ENCODE data around the gene CCDC126. TPM values are rescaled to one million over a fixed set of nuclear protein-coding genes. Genes with fewer than 3 reads are reported as not detected.
A peak's percentile ranks its signal among the peaks of the same experiment; 100 is the strongest.

The CCDC126 gene
- polyA plus RNA-seq, 2 donors, result 4.5 to 5.3 TPM

DNA sequence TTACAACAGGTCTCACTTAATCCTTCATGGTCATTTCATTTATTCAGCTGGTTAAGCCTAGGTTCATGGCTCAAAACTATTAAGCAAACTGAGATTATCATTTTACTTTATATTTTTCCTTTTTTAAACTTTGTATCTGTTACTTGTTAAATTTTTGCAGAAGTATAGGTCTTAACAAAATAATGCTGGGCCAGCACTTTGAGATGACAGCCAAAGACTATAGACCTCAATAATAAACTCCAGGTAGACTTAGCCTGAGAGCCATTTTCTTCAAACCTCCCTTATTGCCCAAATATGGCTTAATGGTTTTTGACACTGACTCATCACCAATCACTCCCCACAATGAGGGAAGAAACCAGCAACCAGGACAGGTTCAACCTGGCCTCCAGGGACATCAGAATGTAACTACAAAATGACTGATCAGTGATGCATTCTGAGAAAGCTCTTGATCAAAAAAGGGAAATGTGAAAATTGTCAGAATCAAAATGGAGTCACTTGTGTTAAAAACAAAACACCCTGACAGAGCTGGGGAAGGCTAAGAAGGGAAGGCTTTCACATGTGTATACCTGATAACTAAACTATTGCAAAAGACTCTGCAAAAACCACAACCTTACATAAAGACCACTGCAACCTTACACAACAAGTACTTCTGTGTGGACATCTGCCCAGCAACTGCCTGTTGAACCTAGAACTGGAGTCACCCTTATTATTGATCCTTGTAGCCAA, 2.1 kb upstream of the CCDC126 start:
- no peak overlapping the region for H3K4me3 ChIP-seq (ENCODE audit: low read depth in 1 of 2, low read length in 2 of 2)
- H3K36me3 ChIP-seq (ENCODE audit: control insufficient read depth in 2 of 2, insufficient read depth in 2 of 2, low read length in 1 of 2), result no peaks in the 10 kb centered on the region
- no peak overlapping the region for H3K27ac ChIP-seq (ENCODE audit: low read depth in 2 of 2, low read length in 1 of 2)
- no peaks in the 10 kb centered on the region for H3K9me3 ChIP-seq (ENCODE audit: control insufficient read depth in 2 of 2, insufficient read depth in 1 of 2, low read depth in 1 of 2, low read length in 1 of 2)
- H3K4me1 ChIP-seq (ENCODE audit: control insufficient read depth in 2 of 2, insufficient read depth in 2 of 2, low read length in 1 of 2), result no peaks in the 10 kb centered on the region
- H3K27me3 ChIP-seq (ENCODE audit: control insufficient read depth in 1 of 2, insufficient read depth in 2 of 2, low read length in 2 of 2), result no peaks in the 10 kb centered on the region

DNA sequence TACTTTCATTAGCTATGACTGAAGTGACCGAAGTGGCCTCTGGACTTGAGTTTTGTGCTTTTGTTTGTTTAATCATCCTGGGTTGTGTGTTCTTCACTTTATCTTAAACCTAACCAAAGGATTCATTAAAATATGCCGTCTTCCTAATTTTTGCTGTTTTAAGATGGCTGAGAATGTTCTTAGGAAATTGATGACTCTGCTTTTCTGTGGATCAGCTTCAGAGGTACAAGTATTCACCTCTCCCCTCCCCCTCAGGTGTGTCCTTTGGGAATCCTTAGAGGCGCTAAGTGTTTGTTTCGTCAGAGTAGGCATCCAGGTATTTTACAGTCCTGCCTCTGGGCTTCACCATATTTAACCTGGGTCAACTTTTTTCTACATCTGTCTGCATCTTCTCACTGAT, 1.1 kb downstream of the CCDC126 start:
- Histone ChIP-seq H3K4me3 (ENCODE audit: low read depth in 1 of 2, low read length in 2 of 2) (peak overlapping the region in 1 of 2 donors; percentile 78), H3K27ac (ENCODE audit: low read depth in 2 of 2, low read length in 1 of 2) (peak overlapping the region in 1 of 2 donors; percentile 97), H3K27me3 (ENCODE audit: control insufficient read depth in 1 of 2, insufficient read depth in 2 of 2, low read length in 2 of 2) (no peaks in the 10 kb centered on the region), H3K9me3 (ENCODE audit: control insufficient read depth in 2 of 2, insufficient read depth in 1 of 2, low read depth in 1 of 2, low read length in 1 of 2) (no peaks in the 10 kb centered on the region), H3K36me3 (ENCODE audit: control insufficient read depth in 2 of 2, insufficient read depth in 2 of 2, low read length in 1 of 2) (no peaks in the 10 kb centered on the region), H3K4me1 (ENCODE audit: control insufficient read depth in 2 of 2, insufficient read depth in 2 of 2, low read length in 1 of 2) (no peaks in the 10 kb centered on the region)
- WGBS, 2 donors, result 49 to 52% methylated on average over 4 of the region's 4 CpGs

DNA sequence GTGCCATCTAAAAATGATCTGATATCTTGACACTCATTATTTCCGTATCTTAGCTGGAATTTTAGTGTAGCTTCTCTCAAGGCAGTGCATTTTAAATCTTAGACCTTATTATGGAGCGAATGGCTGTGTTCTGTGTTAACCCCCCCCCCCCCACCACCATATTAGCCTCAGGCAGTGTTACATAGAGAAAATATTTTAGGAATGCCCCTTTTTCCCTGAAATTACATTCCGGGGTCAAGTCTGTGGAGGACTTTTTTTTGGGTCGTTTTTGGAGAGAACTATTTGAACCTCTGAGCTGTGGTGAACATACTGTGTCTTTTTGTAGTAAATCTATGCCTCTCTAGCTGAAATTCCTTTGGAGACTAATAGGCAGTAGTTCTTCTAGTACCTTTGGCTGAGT, 3.1 kb downstream of the CCDC126 start:
- no peak overlapping the region for H3K4me3 ChIP-seq (ENCODE audit: low read depth in 1 of 2, low read length in 2 of 2)
- H3K27me3 ChIP-seq (ENCODE audit: control insufficient read depth in 1 of 2, insufficient read depth in 2 of 2, low read length in 2 of 2), result no peaks in the 10 kb centered on the region
- no peaks in the 10 kb centered on the region for H3K4me1 ChIP-seq (ENCODE audit: control insufficient read depth in 2 of 2, insufficient read depth in 2 of 2, low read length in 1 of 2)
- no peaks in the 10 kb centered on the region for H3K36me3 ChIP-seq (ENCODE audit: control insufficient read depth in 2 of 2, insufficient read depth in 2 of 2, low read length in 1 of 2)
- 70 to 71% methylated on average over 4 of the region's 4 CpGs for WGBS, 2 donors
- H3K27ac ChIP-seq (ENCODE audit: low read depth in 2 of 2, low read length in 1 of 2), result no peak overlapping the region
- H3K9me3 ChIP-seq (ENCODE audit: control insufficient read depth in 2 of 2, insufficient read depth in 1 of 2, low read depth in 1 of 2, low read length in 1 of 2), result no peaks in the 10 kb centered on the region

DNA sequence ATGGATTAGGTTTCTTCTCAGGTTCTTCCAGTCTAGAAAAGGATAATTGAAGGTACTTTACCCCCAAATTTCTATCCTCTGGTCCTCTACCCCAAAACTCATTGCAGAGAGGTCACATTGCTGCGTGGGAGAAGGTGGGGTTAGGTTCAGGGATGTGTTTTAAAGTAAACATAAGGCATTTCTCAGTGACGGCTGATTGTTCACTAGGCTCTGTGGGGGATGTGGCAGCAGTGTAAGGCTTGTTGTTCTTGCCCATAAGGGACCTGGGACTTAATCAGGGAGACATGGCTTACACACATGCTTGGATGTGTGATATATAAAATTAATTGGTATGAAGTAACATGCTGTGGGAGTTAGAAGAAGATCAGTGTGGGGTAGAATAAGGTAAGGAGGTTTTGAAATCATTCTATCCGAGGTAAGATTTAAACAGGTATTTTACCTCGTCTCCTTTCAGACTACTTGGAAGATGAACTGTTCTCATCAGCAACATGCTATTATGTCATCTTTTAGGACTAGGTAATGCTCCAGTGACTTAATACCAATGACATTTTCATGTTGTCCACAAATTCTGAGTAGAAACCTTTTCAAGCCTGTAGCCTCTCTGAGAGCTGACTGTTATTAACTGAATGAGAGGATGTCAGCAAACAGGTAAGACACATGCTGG, 6.6 kb downstream of the CCDC126 start:
- no peak overlapping the region for H3K4me3 ChIP-seq (ENCODE audit: low read depth in 1 of 2, low read length in 2 of 2)
- no peaks in the 10 kb centered on the region for H3K36me3 ChIP-seq (ENCODE audit: control insufficient read depth in 2 of 2, insufficient read depth in 2 of 2, low read length in 1 of 2)
- no peaks in the 10 kb centered on the region for H3K9me3 ChIP-seq (ENCODE audit: control insufficient read depth in 2 of 2, insufficient read depth in 1 of 2, low read depth in 1 of 2, low read length in 1 of 2)
- WGBS, 2 donors, result 76 to 86% methylated on average over 4 of the region's 4 CpGs
- no peaks in the 10 kb centered on the region for H3K4me1 ChIP-seq (ENCODE audit: control insufficient read depth in 2 of 2, insufficient read depth in 2 of 2, low read length in 1 of 2)
- no peak overlapping the region for H3K27ac ChIP-seq (ENCODE audit: low read depth in 2 of 2, low read length in 1 of 2)
- no peaks in the 10 kb centered on the region for H3K27me3 ChIP-seq (ENCODE audit: control insufficient read depth in 1 of 2, insufficient read depth in 2 of 2, low read length in 2 of 2)

DNA sequence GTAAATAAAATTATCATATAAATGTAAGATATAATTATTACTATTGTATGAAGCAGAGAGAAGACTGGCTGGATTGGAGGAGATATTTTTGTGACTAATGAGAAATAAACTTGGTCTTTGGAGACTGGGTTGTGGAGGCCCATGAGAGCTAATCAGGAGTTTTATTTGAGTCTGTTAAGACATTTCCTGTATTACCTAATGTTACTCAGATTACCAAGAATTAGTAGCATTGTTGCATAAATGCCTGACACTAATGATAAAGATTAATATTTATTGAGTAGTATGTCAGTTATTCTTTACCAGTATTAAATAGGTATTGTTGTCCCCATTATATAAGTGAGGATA, 7.1 kb downstream of the CCDC126 start:
- H3K36me3 ChIP-seq (ENCODE audit: control insufficient read depth in 2 of 2, insufficient read depth in 2 of 2, low read length in 1 of 2), result no peaks in the 10 kb centered on the region
- peaks cover 0 to 2% of the 10 kb centered on the region in 2 donors for H3K4me1 ChIP-seq (ENCODE audit: control insufficient read depth in 2 of 2, insufficient read depth in 2 of 2, low read length in 1 of 2)
- H3K27ac ChIP-seq (ENCODE audit: low read depth in 2 of 2, low read length in 1 of 2), result no peak overlapping the region
- H3K4me3 ChIP-seq (ENCODE audit: low read depth in 1 of 2, low read length in 2 of 2), result no peak overlapping the region
- no peaks in the 10 kb centered on the region for H3K9me3 ChIP-seq (ENCODE audit: control insufficient read depth in 2 of 2, insufficient read depth in 1 of 2, low read depth in 1 of 2, low read length in 1 of 2)
- H3K27me3 ChIP-seq (ENCODE audit: control insufficient read depth in 1 of 2, insufficient read depth in 2 of 2, low read length in 2 of 2), result no peaks in the 10 kb centered on the region

DNA sequence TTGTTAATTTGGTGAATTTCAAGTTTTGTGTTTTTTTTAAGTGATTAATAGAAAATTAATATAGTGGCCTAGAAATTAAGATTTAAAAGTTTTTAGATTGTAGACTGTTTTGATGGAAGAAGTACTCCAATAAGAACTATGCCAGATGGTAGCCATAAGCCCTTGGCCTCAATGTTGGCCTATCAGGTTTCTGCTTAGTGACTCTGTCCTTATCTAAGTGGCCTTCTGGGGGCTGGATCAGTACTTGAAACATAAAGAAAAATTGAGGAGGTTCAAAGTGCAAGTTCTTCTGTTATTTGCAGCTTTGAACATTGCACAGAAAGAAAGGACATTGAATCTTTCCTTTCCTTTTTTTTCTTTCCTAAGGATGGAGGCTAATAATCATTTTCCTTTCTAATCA, 9.9 kb downstream of the CCDC126 start:
- H3K9me3 ChIP-seq (ENCODE audit: control insufficient read depth in 2 of 2, insufficient read depth in 1 of 2, low read depth in 1 of 2, low read length in 1 of 2), result no peaks in the 10 kb centered on the region
- no peaks in the 10 kb centered on the region for H3K36me3 ChIP-seq (ENCODE audit: control insufficient read depth in 2 of 2, insufficient read depth in 2 of 2, low read length in 1 of 2)
- H3K27me3 ChIP-seq (ENCODE audit: control insufficient read depth in 1 of 2, insufficient read depth in 2 of 2, low read length in 2 of 2), result no peaks in the 10 kb centered on the region
- H3K4me1 ChIP-seq (ENCODE audit: control insufficient read depth in 2 of 2, insufficient read depth in 2 of 2, low read length in 1 of 2), result peaks cover 0 to 2% of the 10 kb centered on the region in 2 donors
- no peak overlapping the region for H3K27ac ChIP-seq (ENCODE audit: low read depth in 2 of 2, low read length in 1 of 2)
- H3K4me3 ChIP-seq (ENCODE audit: low read depth in 1 of 2, low read length in 2 of 2), result no peak overlapping the region

DNA sequence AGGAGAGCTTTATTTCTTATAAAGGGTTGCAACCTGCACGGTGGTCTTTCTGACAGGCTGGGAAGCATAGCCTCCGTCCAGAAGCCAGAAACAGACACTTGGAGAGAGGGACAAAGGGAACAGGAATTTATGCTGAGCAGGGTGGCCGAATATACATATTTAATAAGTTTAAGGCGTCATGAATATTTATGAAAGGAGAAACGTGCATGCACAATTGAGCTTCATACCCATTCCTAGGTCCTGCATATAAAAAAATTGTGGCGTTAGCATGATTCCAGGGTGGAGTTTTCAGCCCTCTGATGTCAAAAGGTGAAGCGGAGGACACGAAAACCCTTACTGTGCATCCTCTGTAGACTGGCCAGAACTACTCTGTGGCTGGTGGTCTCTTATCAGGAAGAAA, 10.7 kb downstream of the CCDC126 start:
- H3K4me1 ChIP-seq (ENCODE audit: control insufficient read depth in 2 of 2, insufficient read depth in 2 of 2, low read length in 1 of 2), result peaks cover 0 to 2% of the 10 kb centered on the region in 2 donors
- H3K27me3 ChIP-seq (ENCODE audit: control insufficient read depth in 1 of 2, insufficient read depth in 2 of 2, low read length in 2 of 2), result no peaks in the 10 kb centered on the region
- H3K9me3 ChIP-seq (ENCODE audit: control insufficient read depth in 2 of 2, insufficient read depth in 1 of 2, low read depth in 1 of 2, low read length in 1 of 2), result no peaks in the 10 kb centered on the region
- H3K27ac ChIP-seq (ENCODE audit: low read depth in 2 of 2, low read length in 1 of 2), result no peak overlapping the region
- no peak overlapping the region for H3K4me3 ChIP-seq (ENCODE audit: low read depth in 1 of 2, low read length in 2 of 2)
- WGBS, 2 donors, result 93 to 94% methylated on average over 8 of the region's 8 CpGs
- H3K36me3 ChIP-seq (ENCODE audit: control insufficient read depth in 2 of 2, insufficient read depth in 2 of 2, low read length in 1 of 2), result no peaks in the 10 kb centered on the region

DNA sequence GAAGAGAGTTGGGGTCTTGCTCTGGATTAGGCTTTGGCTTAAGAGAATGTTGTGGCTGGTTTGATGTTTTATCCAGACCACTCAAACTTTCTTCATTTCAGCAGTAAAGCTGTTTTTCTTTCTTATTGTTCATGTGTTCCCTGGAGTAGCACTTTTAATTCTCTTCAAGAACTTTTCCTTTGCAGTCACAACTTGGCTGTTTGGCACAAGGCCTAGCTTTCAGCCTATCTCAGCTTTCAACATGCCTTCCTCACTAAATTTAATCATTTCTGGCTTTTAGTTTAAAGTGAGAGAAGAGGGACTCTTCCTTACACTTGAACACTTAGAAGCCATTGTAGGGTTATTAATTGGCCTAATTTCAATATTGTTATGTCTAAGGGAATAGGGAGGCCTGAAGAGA, 18.1 kb downstream of the CCDC126 start:
- no peaks in the 10 kb centered on the region for H3K27me3 ChIP-seq (ENCODE audit: control insufficient read depth in 1 of 2, insufficient read depth in 2 of 2, low read length in 2 of 2)
- H3K9me3 ChIP-seq (ENCODE audit: control insufficient read depth in 2 of 2, insufficient read depth in 1 of 2, low read depth in 1 of 2, low read length in 1 of 2), result no peaks in the 10 kb centered on the region
- H3K36me3 ChIP-seq (ENCODE audit: control insufficient read depth in 2 of 2, insufficient read depth in 2 of 2, low read length in 1 of 2), result no peaks in the 10 kb centered on the region
- H3K27ac ChIP-seq (ENCODE audit: low read depth in 2 of 2, low read length in 1 of 2), result no peak overlapping the region
- no peak overlapping the region for H3K4me3 ChIP-seq (ENCODE audit: low read depth in 1 of 2, low read length in 2 of 2)
- no peaks in the 10 kb centered on the region for H3K4me1 ChIP-seq (ENCODE audit: control insufficient read depth in 2 of 2, insufficient read depth in 2 of 2, low read length in 1 of 2)

DNA sequence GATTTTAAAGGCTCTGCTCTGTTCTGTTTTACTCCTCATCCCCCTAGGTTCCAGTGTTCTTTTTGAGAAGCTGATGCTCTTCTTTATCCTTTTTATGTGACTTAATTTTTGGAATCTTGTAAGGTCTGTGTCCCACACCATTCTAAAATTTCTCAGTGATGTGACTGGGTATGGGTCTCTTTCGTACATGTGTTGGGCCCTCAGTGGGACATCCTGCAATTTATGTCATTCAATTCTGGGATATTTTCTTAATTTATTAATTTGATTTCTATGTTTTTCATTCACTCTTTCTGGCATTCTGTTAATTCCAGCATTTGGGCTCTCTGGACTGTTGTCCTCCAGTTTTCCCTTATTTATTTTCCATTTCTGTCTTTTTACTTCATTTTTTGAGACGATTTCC, 19.4 kb downstream of the CCDC126 start:
- Histone ChIP-seq H3K27me3 (ENCODE audit: control insufficient read depth in 1 of 2, insufficient read depth in 2 of 2, low read length in 2 of 2) (no peaks in the 10 kb centered on the region), H3K4me1 (ENCODE audit: control insufficient read depth in 2 of 2, insufficient read depth in 2 of 2, low read length in 1 of 2) (no peaks in the 10 kb centered on the region), H3K9me3 (ENCODE audit: control insufficient read depth in 2 of 2, insufficient read depth in 1 of 2, low read depth in 1 of 2, low read length in 1 of 2) (no peaks in the 10 kb centered on the region), H3K27ac (ENCODE audit: low read depth in 2 of 2, low read length in 1 of 2) (no peak overlapping the region), H3K4me3 (ENCODE audit: low read depth in 1 of 2, low read length in 2 of 2) (no peak overlapping the region), H3K36me3 (ENCODE audit: control insufficient read depth in 2 of 2, insufficient read depth in 2 of 2, low read length in 1 of 2) (no peaks in the 10 kb centered on the region)
- 95 to 96% methylated on average over 2 of the region's 2 CpGs for WGBS, 2 donors

DNA sequence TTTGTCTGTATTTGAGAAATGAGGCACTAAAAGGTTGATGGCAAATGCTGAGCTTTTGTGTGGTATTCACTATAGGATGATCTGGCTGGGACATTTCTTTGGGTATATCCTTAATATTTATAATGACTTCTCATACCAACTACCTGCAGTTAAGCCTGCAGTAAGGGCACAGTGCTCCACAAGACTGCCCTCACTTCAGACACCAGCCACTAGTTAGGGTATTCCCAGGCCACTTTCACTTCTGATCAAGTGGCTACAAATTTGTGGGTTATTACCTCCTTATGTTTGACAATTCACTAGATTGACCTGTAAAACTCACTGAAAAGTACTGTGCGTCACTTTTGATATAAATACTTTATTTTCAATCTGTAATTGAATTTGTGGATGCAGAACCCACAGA, 20.3 kb downstream of the CCDC126 start:
- Histone ChIP-seq H3K4me3 (ENCODE audit: low read depth in 1 of 2, low read length in 2 of 2) (no peak overlapping the region), H3K4me1 (ENCODE audit: control insufficient read depth in 2 of 2, insufficient read depth in 2 of 2, low read length in 1 of 2) (no peaks in the 10 kb centered on the region), H3K27me3 (ENCODE audit: control insufficient read depth in 1 of 2, insufficient read depth in 2 of 2, low read length in 2 of 2) (no peaks in the 10 kb centered on the region), H3K27ac (ENCODE audit: low read depth in 2 of 2, low read length in 1 of 2) (no peak overlapping the region), H3K36me3 (ENCODE audit: control insufficient read depth in 2 of 2, insufficient read depth in 2 of 2, low read length in 1 of 2) (no peaks in the 10 kb centered on the region), H3K9me3 (ENCODE audit: control insufficient read depth in 2 of 2, insufficient read depth in 1 of 2, low read depth in 1 of 2, low read length in 1 of 2) (no peaks in the 10 kb centered on the region)
- 94 to 98% methylated on average over 1 of the region's 1 CpG for WGBS, 2 donors
